Measurements from ENCODE around the gene GRM7.

GRM7 gene

DNA sequence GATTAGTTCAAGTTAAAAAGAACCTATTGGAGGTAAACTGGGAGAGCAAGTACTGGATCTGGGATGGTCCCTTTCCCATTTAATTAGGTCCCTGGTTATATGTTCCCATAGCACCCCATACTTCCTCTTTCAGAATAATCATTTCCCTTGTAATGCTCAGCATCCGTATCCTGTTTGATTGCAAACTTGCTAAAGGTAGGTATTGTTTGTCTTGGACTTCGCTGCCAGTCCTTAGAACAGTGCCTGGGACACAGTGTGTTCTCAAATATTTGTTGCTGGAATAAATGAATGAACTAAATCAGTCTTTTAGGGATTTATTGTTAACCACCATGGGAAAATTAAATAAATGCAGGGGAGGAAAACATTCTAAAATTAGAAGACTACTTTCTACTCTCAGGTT is 299.8 kb downstream of the GRM7 start:
- DNase-seq = no peak

DNA sequence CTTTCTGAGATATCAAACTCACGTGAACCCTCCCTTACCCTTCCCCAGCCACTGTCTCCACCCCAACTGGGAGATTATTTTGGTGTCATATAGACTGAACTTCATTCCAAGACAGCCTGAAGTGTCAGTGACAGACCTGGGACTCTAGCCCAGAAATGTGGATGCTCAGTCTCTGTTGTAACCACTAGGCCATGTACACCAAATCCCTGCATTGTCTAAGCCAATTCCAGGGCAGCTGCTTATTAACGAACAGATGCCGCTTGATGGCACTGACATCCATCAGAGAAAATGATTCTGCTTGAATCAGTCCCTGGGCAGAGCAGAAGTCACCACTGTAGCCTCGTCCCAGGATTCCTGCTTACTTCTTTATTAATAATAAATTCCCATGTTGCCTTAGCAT is 305.5 kb downstream of the GRM7 start:
- no peak for DNase-seq

DNA sequence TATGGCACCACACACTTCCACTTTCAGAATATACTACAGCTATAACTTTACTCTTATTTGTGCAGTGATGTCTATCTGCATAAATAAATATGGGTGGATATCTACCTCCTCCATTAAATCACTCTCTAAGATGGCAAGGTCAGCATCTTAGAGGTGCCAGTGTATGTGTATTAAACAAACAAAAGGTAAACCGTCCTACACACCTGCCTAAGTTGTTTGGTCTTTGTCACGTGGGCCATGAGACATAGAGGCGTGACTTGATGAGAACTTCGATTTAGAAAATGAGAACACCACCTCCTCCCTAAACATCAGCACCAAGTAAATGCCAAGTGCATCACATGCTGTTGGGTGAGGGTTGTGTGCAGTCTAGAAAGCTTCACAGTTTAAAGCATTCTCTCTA is 310.6 kb downstream of the GRM7 start:
- no peak for DNase-seq

DNA sequence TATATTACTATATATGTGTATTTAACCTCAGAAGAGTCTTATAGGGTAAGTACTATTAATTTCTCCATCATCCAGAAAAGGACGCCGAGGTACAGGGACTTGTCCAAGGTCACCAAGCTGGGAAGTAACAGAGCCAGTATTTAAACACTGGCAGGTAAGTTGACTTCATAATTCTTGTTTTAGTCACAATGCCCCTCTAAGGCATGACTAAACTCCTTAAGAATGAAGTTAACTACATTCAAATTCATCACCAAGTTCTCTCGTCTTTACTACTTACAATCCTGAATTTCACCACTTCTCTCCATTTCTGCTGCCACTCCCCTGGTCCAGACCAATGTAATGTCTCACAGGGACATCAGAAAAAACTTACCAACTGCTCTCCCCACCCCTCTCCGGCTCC is 312.1 kb downstream of the GRM7 start:
- DNase-seq = no peak

DNA sequence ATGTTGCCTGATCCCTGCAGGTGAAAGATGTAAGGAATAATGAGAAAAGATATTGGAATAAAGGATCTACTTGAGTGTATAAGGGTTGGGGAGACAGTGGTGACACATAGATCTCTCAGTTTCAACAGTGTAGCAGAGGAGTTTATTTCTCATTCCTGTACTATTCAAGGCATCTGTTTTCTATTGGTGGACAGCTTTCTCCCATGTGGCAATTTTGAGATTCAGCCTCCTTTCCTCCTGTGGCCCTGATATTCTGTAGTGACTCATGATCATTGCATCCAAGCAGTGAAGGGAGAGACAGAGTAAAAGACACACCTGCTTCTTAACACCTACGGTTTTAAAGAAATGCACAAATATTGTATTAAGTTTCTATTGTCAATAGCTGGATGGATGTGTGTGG is 327.6 kb downstream of the GRM7 start:
- DNase-seq = no peak

DNA sequence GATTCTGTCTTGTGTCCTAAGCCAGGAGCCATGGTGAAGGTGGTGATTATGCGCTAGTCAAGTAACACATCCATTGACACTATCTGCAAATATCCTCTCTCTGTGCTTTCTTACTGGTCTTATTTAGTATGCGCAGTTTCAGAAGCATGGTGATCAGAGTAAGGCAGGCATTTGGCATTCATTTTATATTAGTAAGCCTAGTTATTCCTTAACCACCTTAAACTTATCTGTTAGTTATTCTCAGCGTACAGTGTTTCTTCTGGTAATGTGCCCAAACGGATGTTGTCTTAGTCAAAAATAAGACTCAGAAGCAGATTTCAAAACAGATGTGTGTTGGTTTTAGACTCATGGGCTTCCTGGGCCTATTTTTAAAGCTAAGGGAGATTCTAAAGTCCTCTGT is 329.2 kb downstream of the GRM7 start:
- DNase-seq = no peak

DNA sequence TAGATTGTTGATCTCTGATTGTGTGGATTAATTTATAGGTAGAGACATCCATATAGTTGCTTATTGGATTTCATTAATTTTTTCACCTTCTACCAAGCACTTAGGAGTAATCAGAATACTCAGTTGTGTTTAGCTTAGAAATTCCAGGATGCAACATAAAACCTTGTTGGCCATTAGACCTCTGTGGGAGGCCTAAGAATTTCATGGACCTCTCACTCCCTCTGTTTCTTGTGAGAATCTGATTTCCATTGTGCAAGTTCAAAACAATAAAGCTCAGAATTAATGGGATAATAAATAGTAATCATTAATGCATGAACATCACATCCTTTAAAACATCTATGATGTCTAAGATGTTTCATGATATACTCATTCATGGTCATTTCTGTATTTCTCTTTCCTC is 332.4 kb downstream of the GRM7 start:
- DNase-seq = no peak

DNA sequence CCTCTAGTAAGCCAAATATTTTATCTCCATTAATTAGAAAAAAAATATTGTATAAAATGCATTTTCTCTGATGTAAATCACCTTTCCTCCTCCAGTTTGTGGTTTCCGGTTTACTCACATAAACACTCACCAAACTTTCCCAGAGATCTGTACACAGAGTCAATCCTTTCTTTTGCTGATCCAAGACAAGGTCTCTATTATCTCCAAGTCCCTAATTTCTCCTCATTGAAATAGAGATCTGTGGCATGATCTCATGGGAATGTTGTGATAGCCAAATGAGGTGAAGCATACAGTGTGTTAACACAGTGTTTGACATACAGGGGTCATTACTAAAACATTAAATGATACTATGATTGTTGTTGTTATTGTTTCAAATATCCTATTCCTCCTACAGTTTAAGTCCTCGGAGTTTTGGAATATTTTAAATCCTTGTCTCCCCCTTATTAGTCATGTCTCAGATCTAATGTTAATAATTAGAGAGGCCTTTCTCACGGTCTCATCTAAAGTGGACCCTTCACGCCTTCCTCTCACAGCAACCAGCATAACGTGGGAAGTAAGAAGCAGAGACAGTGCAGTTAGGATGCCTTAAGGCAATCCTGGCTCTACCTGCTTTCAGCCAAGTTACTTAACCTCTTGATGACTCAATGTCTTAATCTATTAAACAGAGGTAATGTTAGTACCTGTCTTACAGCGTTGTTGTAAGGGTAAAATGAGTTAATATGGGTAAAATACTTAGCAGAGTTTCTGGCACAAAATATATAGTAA is 333.3 kb downstream of the GRM7 start:
- no peak for DNase-seq

DNA sequence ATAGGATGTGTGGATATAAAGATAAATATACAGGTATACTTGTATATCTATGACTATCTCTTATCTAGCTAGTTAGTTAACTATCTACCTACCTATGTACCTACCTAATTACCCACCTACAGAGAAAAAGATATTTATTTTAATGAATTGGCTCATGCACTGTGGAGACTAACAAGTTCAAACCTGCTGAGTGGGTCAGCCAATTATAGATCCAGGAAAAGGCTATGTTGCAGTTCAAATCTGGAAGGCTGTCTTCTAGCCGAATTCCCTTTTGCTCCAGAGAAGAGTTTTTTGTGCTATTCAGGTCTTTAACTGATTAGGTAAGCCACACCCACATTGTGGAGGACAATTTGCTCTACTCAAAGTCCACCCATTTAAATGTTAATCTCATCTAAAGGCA is 335.0 kb downstream of the GRM7 start:
- DNase-seq = no peak

DNA sequence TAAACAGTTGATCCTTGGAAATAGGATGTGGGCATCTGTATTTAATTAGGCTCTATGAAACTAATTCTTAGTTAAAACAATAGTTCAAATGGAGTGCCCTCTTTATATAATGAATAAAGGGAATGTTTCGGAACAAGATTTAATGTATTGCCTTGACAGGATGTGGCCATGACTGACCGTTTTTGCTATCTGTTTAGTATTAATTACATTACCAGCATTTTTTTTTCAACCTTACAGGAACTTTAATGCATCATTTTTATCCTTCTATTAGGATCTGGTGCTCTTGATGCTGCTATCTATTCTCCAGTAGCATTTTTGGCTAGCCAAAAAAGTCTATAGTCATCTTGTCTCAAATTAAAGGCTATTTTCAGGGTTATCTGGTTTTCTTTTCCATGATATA is 340.9 kb downstream of the GRM7 start:
- no peak for DNase-seq

DNA sequence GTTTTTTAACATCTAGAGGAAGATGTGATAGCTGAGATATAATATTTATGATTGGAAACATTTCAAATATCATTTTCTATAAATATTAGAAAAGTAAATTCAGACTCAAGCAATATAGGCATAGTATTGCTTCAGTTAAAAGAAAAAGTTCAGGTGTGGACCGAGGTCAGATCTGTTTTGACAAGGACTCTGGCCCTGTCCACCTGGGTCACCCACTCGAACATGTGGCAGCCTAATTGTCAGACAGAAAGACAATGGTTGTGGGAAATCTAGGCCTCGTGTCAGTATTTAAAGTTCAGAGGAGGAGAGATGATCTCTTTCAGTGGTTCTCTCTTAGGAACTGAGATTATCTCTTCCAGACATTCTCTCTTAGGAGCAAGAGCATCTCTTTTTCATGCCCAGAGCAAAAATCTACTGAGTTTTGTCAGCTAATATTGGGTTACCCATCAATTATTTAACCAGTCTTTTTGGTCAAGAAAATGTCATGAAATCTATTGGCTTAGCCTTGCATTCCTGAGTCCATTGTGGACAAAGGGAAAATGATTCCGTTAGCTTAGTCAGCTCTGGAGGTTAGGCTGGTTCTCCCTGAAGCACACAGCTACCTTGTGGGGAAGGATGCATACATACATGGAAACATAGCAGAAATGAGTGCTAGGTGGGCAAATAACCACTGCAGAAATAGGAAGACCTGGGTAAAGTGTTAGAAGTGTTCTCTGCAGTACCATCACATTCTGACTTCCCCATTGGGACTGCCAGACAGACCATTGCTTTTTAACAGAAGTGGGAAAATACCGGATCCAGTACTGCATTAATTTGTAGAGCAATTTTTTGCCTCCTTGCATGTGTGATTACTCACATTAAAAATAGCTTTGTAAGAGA is 343.3 kb downstream of the GRM7 start:
- DNase-seq = no peak

DNA sequence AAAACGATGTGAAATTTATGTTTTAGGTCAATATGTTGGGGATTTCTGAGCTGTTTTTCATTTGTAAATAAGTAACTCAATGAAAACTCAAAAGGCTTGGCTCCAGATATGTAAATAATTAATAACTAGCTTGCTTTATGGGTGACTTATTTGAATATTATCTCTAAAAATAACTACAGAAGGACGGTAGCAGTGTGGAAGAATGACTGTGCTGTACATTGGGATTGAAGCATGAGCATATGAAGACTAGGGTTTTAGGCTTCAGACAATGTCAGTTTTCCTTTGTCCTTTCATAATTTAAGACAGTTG is 343.9 kb downstream of the GRM7 start:
- DNase-seq = no peak

DNA sequence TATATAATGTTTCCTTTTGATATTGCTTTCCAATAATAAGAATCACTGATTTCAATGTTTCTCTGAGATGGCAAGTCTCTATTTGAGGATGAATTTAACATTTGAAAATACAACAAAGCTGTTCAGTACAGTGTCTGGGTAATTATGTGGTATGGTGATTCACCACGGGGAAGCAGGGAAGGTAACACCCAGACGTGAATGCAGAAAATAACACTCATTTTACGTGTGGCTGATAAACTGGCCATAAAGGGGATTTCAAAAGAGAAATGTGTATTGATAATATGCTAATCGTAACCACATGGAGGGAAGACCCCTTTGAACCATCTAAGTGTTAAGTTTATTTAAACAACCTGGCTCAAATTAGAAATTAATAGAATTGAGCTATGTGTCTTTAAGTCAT is 344.6 kb downstream of the GRM7 start:
- no peak for DNase-seq

DNA sequence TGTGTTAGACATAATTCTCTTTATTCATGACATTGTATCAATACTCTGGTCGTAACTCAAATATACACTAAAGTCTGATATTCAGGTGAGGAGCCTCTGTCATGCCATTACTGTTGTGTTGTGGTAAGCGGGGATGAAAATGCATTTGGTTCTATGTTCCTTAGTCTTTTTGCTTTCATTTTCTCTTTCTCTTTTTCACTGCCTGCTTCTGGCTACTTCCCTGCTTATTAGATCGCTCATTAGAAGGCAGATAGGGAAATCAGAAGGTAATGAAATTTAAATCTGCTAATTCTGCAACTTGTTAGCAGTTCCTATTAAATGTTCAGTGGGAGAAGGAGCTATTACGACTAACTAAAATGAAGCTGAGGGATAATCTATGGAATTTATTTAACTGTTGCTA is 345.0 kb downstream of the GRM7 start:
- no peak for DNase-seq

DNA sequence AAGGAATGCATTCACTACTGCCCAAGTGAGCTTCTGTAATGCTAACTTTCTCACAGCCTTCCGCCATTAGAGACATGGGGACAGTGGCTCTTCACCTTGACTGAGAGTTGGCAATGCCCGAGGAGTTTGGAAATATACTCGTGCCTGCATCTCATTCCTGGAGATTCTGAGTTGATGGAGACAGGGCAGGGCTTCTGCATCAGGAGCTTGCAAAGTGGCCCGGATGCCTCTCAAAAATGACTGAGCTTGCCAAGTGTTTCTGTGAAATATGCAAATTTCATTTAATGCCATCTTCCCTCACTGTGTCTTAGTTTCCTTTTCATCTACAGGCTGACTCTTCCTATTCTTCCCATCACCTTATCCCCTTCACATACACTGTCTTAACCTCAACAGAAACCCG is 346.2 kb downstream of the GRM7 start:
- no peak for DNase-seq

DNA sequence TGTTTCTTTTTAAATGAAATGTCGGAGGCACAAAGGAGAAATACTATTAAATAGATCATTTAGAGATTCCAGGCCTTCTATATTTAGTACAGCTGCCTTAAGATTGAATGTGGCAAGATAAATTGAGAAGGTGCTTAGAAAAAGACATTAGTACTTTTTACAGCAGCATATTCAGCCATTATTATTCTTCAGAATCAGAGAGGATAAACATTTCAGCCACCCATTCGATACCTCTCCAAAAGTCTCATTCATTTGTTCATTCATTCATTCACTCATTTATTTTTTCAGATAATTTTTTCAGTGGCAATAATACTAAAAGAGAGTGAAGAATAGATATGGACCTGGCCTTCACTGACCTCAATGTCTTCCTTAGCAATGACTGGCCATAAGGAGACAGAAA is 347.0 kb downstream of the GRM7 start:
- no peak for DNase-seq

DNA sequence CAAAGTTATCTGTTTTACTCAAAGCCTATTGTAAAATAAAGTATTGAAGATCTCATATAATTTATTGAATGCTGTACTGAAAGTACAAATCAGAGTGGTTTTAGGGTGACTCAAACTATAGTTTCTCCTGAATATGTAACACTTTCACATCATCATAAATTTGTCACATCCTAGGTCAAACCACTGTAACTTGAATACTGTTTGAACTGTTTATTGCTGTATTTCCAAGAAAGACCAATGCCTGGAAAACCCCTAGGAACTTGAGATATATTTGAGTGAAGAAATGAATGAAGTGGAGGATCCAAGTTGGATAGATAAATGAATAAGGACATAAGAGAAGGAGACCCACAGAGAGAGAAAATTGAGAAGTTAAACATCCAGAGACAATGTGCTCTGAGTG is 348.2 kb downstream of the GRM7 start:
- no peak for DNase-seq

DNA sequence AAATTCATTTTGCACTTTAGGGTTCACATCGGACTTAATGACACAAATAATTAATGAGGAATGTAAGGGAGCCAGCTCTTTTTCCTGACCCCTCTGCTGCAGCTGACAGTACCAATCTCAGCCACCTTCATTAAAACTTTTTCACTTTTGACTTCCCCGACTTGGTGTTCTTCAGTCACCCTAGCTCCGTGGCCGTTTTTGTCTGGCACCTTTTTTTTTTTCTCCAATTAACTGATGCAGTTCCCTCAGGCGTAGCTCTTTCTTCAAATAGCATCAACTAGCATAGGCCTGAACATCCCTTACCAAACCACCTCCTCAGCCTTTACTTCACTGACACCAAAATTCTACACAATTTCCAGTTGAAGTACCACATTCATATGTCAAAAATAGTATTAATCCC is 350.8 kb downstream of the GRM7 start:
- DNase-seq = no peak

DNA sequence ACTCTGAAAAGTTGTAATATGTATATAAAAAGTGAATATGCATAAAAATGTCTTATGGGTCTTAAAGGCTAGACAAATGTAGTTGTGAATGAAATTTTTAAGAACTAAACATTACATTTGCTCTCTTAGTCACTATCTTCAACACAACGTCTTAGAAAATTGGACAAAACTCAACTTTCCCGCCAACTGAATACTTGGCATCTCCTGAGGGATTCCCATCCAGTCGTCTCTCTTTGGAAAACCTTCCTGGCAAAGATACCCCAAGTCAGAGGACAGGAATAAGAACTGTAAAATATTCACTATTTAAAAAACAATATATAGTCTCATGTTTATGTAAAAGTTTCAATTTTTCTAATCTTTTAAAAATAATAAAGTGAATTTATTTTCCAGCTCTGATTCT is 354.8 kb downstream of the GRM7 start:
- DNase-seq = no peak

DNA sequence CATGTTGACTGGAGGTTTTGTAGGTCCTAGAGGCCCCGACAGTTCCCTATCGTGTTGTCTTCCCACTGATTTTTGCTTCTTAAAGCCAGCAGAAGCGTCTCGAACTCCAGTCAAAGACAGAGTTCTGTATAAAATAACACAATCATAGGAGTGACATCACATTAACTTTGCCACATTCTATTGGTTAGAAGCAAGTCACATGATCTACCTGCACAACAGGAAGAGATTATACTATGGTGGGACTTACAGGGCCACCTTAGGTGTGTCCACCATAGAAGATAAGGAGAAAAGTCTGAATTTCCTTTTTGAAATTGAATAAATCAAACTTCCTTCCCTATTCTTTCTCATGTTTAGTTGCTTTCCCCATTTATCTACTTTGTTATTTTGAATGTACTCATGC is 365.5 kb downstream of the GRM7 start:
- DNase-seq = no peak

DNA sequence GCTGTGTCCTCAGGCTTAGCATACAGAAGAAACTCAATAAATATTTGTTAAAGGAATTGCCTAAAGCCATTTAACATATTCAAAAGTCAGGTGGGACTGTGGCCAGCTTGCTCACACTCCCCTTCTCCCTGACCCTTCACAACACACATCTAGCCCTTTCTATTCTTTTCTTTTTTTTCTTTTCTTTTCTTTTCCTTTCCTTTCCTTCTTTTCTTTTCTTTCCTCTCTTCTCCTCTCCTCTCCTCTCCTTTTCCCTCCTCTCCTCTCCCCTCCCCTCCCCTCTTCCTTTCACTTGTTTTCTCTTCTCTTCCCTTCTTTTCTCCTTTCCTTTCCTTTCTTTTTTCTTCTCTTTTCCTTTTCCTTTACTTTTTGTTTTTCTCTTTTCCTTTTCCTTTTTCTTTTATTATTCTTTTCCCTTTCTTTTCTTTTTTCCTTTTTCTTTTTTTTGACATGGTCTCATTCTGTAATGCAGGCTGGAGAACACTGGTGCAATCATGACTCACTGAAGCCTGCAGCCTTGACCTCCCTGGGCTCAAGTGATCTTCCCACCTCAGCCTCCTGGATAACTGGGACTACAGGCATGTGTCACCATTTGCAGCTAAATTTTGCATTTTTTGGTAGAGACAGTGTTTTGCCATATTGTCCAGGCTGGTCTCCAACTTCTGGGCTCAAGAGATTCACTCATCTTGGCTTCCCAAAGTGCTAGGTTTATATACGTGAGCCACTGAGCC is 377.8 kb downstream of the GRM7 start:
- no peak for DNase-seq

DNA sequence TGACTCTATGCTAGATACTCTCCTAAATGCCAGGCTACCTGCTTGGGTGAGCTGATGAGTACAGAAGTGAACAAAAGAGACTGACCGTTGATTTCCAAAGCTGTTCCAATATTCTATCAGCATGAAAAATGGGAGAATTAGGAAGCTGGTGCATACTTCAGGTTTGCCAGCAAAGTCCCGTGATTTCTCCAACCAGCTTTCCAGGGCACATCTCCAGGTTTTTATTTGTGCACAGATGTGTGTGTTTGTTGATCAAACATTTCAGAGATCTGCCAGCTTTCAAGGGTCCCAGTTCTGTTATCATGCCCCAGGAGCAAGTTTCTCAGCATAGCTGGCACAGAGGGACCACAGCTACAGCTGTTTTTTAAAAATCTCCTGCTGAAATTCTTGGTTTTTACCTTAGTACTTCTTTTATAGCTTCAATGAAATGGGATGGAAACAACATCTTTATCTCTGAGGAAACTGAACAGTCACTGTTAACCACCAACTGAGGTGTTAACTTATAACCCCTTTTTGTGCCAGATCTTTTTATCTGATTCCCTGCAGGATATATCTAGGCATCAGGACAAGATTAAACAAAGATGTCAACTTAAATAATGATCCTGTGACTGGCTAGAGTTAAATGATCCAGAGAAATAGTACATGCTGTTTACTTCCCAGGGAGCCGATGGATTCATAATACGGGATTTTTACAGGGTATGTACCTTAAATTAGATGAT is 380.8 kb downstream of the GRM7 start:
- DNase-seq = no peak

DNA sequence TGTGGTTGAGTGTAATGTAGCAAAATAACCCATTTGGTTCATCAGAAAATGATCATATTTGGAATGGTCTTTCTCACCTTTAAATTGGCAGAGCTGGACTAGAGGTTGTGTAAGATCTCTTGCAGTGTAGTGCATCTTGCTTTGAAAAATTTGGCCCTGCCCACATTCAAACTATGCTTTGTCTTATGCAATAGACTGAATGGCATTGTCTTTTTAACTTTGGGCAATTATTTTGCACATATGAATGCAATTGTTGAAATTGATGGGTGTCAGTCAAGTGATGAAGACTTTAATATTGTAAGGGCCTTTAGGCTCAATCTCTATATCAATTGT is 381.4 kb downstream of the GRM7 start:
- DNase-seq = no peak

Measured in activated CD8-positive, alpha-beta memory T cell treated with anti-CD3 and anti-CD28 coated beads, Interleukin-2, amount 50 U/mL, for 4 hours (primary cell).